Upper lobe of left lung (tissue), 6 donors: ENCODE data around the gene GYS2. TPM values are rescaled to one million over a fixed set of nuclear protein-coding genes. Genes with fewer than 3 reads are reported as not detected.
A peak's percentile ranks its signal among the peaks of the same experiment; 100 is the strongest.

Experiments used
- ATAC-seq, 2 donors: fragments of 200-7000 bp; cut with Tn5 transposase; one replicate each; pipeline ENCODE4 v1.9.1; 2022; ENCODE audit warnings: mild to moderate bottlenecking in 2 of 2, moderate library complexity in 2 of 2; ENCODE audit not compliant: low FRiP score in 2 of 2
- DNase-seq, 2 donors: peaks; one replicate each; pipeline ENCODE4 v3.0.0-alpha.2; 2019 to 2020
- H3K27ac ChIP-seq, 4 donors: fragments of 200-600 bp; sonication (generic); one replicate each; pipeline ENCODE4 v1.5.1; 2016 to 2019
- H3K27me3 ChIP-seq, 4 donors: fragments of 200-600 bp; sonication (generic); one replicate each; pipeline ENCODE4 v1.5.1; 2017 to 2019
- H3K36me3 ChIP-seq, 4 donors: fragments of 200-600 bp; sonication (generic); one replicate each; pipeline ENCODE4 v1.5.1; 2016 to 2019
- H3K4me1 ChIP-seq, 4 donors: fragments of 200-600 bp; sonication (generic); one replicate each; pipeline ENCODE4 v1.5.1; 2018 to 2019
- H3K4me3 ChIP-seq, 4 donors: fragments of 200-600 bp; sonication (generic); one replicate each; pipeline ENCODE4 v1.5.1; 2017 to 2019; ENCODE audit warnings: mild to moderate bottlenecking in 2 of 4, moderate library complexity in 1 of 4
- H3K9me3 ChIP-seq, 4 donors: fragments of 200-600 bp; sonication (generic); one replicate each; pipeline ENCODE4 v1.5.1; 2018 to 2019
- CTCF ChIP-seq, 6 experiments: fragments of 450-650 bp in 4 of 6; fragments of 200-600 bp in 2 of 6; sonication (generic) in 2 of 6; IDR thresholded peaks; one replicate each; pipeline ENCODE4 v1.5.1; 2016 to 2019; ENCODE audit warnings: antibody characterized with exemption in 6 of 6
- EP300 ChIP-seq, 4 donors: sonication (generic); formaldehyde crosslinking; IDR thresholded peaks; one replicate each; pipeline ENCODE4 v1.5.1; 2017; ENCODE audit warnings: antibody characterized with exemption in 4 of 4, control low read depth in 2 of 4
- POLR2A ChIP-seq, 4 donors: fragments of 450-650 bp; IDR thresholded peaks; one replicate each; pipeline ENCODE4 v1.5.1; 2016 to 2017; ENCODE audit warnings: antibody characterized with exemption in 4 of 4, mild to moderate bottlenecking in 2 of 4
- POLR2AphosphoS5 ChIP-seq, 2 donors: sonication (generic); formaldehyde crosslinking; IDR thresholded peaks; one replicate each; pipeline ENCODE4 v1.5.1; 2017; ENCODE audit warnings: antibody characterized with exemption in 2 of 2
- WGBS, 2 donors: methylation state at CpG; one replicate each; pipeline ENCODE4 v1.1.5; 2017 to 2018; 5-methylcytosine and 5-hydroxymethylcytosine counted together
- total RNA-seq, 6 donors: library from RNA; depleted of rRNA in 4 of 6; stranded (reverse); fragments of >200 nt in 4 of 6; gene quantifications; one replicate each; pipeline versions ENCODE4 v1.1.0 to v1.2.1, GENCODE V29; 2016 to 2021
- donor health status: DM: no; HTN: no; CAD: no; lungs with moderate emphysema.
- donor health status: DM: no; HTN: yes; CAD: no; lungs with severe emphysema.

The GYS2 gene
- total RNA-seq, 6 donors from 2014 or later, result 0.55 TPM; not detected in 5

- H3K4me1 ChIP-seq, result peaks cover 0 to 25% (median 12%) of the 10 kb centered on the region in 4 donors
- peaks cover 0 to 10% (median 2%) of the 10 kb centered on the region in 4 donors for H3K27me3 ChIP-seq
- peak within 1 kb of the TSS in 2 of 4 donors; percentile 59 to 65 for H3K4me3 ChIP-seq
- no peak for ATAC-seq
- DNase-seq, result no peak
- H3K27ac ChIP-seq, result no peak within 1 kb of the TSS
- TF ChIP-seq POLR2A (IDR thresholded peaks at IDR 0.05) (no peak), EP300 (IDR thresholded peaks at IDR 0.05) (no peak), POLR2AphosphoS5 (IDR thresholded peaks at IDR 0.05) (no peak), CTCF (IDR thresholded peaks at IDR 0.05) (no peak)
- WGBS, 2 donors, result 85 to 100% methylated on average over 1 of the region's 1 CpG
- H3K36me3 ChIP-seq, result no peaks in the 10 kb centered on the region
- peaks cover 0 to 3% (median 0%) of the 10 kb centered on the region in 4 donors for H3K9me3 ChIP-seq
Measured at GRCh38 chr12:21526053-21526452, 78.6 kb downstream of the GYS2 start, which contains the start of gene SPX. TSS of gene SPX (plus strand) at chr12:21526296. CDS start at chr12:21526473, 177 bp downstream.

GRCh38 chr12:21523148-21523547 lies 81.5 kb downstream of the GYS2 start:
- peaks cover 0 to 3% (median 0%) of the 10 kb centered on the region in 4 donors for H3K9me3 ChIP-seq
- no peak overlapping the region for H3K27ac ChIP-seq
- no peak overlapping the region for H3K4me3 ChIP-seq
- DNase-seq (no peak), ATAC-seq (no peak)
- no peaks in the 10 kb centered on the region for H3K36me3 ChIP-seq
- H3K27me3 ChIP-seq, result peaks cover 0 to 10% (median 2%) of the 10 kb centered on the region in 4 donors
- no peak for TF ChIP-seq POLR2AphosphoS5 (IDR thresholded peaks at IDR 0.05)
- no peak for TF ChIP-seq CTCF (IDR thresholded peaks at IDR 0.05)
- no peak for TF ChIP-seq POLR2A (IDR thresholded peaks at IDR 0.05)
- no peak for TF ChIP-seq EP300 (IDR thresholded peaks at IDR 0.05)
- H3K4me1 ChIP-seq, result peaks cover 0 to 12% (median 6%) of the 10 kb centered on the region in 4 donors

GRCh38 chr12:21521541-21521940 lies 83.1 kb downstream of the GYS2 start:
- no peaks in the 10 kb centered on the region for H3K4me1 ChIP-seq
- H3K4me3 ChIP-seq, result no peak overlapping the region
- no peak overlapping the region for H3K27ac ChIP-seq
- TF ChIP-seq POLR2A (IDR thresholded peaks at IDR 0.05), result no peak
- no peak for TF ChIP-seq CTCF (IDR thresholded peaks at IDR 0.05)
- no peak for TF ChIP-seq POLR2AphosphoS5 (IDR thresholded peaks at IDR 0.05)
- TF ChIP-seq EP300 (IDR thresholded peaks at IDR 0.05), result no peak
- DNase-seq, result no peak
- H3K36me3 ChIP-seq, result peaks cover 0 to 13% (median under 1%) of the 10 kb centered on the region in 4 donors
- WGBS, 2 donors, result 43 to 44% methylated on average over 1 of the region's 1 CpG
- peaks cover 0 to 3% (median 0%) of the 10 kb centered on the region in 4 donors for H3K9me3 ChIP-seq
- no peaks in the 10 kb centered on the region for H3K27me3 ChIP-seq
- ATAC-seq, result no peak

GRCh38 chr12:21518451-21518850 lies 86.2 kb downstream of the GYS2 start:
- ATAC-seq, result no peak
- Histone ChIP-seq H3K4me1 (no peaks in the 10 kb centered on the region), H3K4me3 (no peak overlapping the region), H3K9me3 (no peaks in the 10 kb centered on the region), H3K27me3 (no peaks in the 10 kb centered on the region), H3K36me3 (peaks cover 2 to 42% (median 11%) of the 10 kb centered on the region in 4 donors), H3K27ac (no peak overlapping the region)
- TF ChIP-seq POLR2AphosphoS5 (IDR thresholded peaks at IDR 0.05) (no peak), EP300 (IDR thresholded peaks at IDR 0.05) (no peak), CTCF (IDR thresholded peaks at IDR 0.05) (no peak), POLR2A (IDR thresholded peaks at IDR 0.05) (no peak)
- DNase-seq, result no peak
- 70 to 79% methylated on average over 3 of the region's 3 CpGs for WGBS, 2 donors

- DNase-seq (no peak), ATAC-seq (no peak)
- Histone ChIP-seq H3K27ac (no peak overlapping the region), H3K27me3 (no peaks in the 10 kb centered on the region), H3K4me1 (no peaks in the 10 kb centered on the region), H3K9me3 (no peaks in the 10 kb centered on the region), H3K36me3 (peaks cover 8 to 59% (median 13%) of the 10 kb centered on the region in 4 donors), H3K4me3 (no peak overlapping the region)
- 93 to 97% methylated on average over 2 of the region's 2 CpGs for whole genome bisulfite sequencing, 2 donors
- TF ChIP-seq CTCF (IDR thresholded peaks at IDR 0.05) (no peak), EP300 (IDR thresholded peaks at IDR 0.05) (no peak), POLR2AphosphoS5 (IDR thresholded peaks at IDR 0.05) (no peak), POLR2A (IDR thresholded peaks at IDR 0.05) (no peak)
Measured at GRCh38 chr12:21516281-21516680, 88.4 kb downstream of the GYS2 start.
